Natural killer cell treated with Interleukin-12 subunit alpha and Interleukin-12 subunit beta and Interleukin-15 and Interleukin-18, amount 100 ng/mL, for 72 hours (primary cell): ENCODE results near the gene B9D1. TPM values are rescaled to one million over a fixed set of nuclear protein-coding genes. Genes with fewer than 3 reads are reported as not detected.

Experiments used
- ATAC-seq, 2 donors: fragments of 150-1000 bp; cut with Tn5 transposase in 1 of 2; sonication (Bioruptor Pico), chemical (Tn5 transposase) in 1 of 2; 2 replicates each; pipeline ENCODE4 v1.10.0; 2021
- DNase-seq: peaks from one replicate; pipeline ENCODE4 v3.0.0; 2022; ENCODE audit warnings: low spot score
- H3K27ac Mint-ChIP-seq, 2 donors: 1 replicate in 1 of 2; 2 replicates in 1 of 2; pipeline ENCODE4 v1.8.0; 2022; ENCODE audit warnings: mixed read lengths in 2 of 2, mild to moderate bottlenecking in 1 of 2, moderate library complexity in 1 of 2
- H3K27me3 Mint-ChIP-seq, 2 donors: 1 replicate in 1 of 2; 2 replicates in 1 of 2; pipeline ENCODE4 v1.8.0; 2022; ENCODE audit warnings: mixed read lengths in 2 of 2
- H3K36me3 Mint-ChIP-seq: one replicate; pipeline ENCODE4 v1.8.0; 2022; ENCODE audit warnings: mixed read lengths
- H3K4me1 Mint-ChIP-seq, 2 donors: 1 replicate in 1 of 2; 2 replicates in 1 of 2; pipeline ENCODE4 v1.8.0; 2022; ENCODE audit warnings: low read depth in 2 of 2, mixed read lengths in 2 of 2, mild to moderate bottlenecking in 1 of 2
- H3K4me3 Mint-ChIP-seq: one replicate; pipeline ENCODE4 v1.8.0; 2022; ENCODE audit warnings: mixed read lengths
- H3K9me3 Mint-ChIP-seq: 2 replicates; pipeline ENCODE4 v1.8.0; 2022; ENCODE audit warnings: mixed read lengths
- total RNA-seq, 2 donors: library from RNA; stranded (reverse); gene quantifications; one replicate each; pipeline ENCODE4 v1.2.3, GENCODE V29; 2022

Gene B9D1
- total RNA-seq, 2 donors from 2014 or later = 2.2 to 4.9 TPM

DNA sequence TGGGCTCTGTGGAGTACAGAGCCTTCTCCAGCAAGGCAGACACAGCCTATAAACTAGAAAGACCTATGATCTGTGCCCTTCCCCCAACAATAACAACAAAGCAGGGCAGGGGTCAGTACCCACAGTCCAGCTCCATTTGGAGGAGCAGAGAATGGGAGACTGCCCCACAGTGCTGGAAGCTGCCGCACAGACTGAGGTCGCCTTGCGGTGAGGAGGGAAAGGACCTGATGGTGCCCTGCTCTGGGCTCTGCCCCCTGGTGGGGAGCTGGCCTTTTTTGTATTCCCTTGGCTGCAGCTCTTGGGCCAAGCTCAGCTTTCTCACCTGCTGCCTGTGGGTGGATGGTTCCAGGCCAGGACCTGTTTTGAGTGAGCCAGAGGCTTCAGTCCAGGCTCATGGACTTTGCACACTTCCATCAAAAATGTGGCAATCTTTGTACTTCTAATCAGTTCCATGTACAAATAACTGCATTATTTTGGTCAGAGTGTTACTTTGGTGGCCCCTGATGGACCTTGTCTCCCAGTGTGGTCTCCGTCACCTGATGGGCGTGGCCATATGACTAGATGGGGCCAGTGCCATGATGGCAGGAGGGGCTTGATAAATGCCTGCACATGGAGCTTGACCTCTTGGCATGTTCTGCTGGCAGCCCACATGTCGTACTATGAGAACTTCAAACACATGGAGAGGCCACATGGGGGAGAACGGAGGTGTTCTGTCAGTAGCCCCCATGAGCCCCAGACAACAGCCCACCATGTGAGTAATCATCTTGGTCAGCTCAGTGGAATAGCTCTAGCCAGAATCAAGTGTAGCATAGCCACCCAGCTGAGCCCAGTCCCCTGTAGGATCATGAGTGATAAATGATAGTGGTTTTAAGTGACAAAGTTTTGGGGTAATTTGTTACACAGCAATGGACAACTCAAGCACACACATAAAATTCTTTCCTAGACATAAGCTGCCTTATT lies 24.2 kb downstream of the B9D1 start:
- peak; percentile 79 for ATAC-seq
- H3K27ac Mint-ChIP-seq = no peak overlapping the region
- H3K9me3 Mint-ChIP-seq = no peaks in the 10 kb centered on the region

GRCh38 chr17:19337712-19338023 lies 24.9 kb downstream of the B9D1 start:
- Mint-ChIP-seq H3K36me3 (no peaks in the 10 kb centered on the region), H3K27me3 (peaks cover 11 to 16% of the 10 kb centered on the region in 2 donors), H3K4me3 (no peak overlapping the region), H3K27ac (no peak overlapping the region), H3K4me1 (peaks cover 3 to 4% of the 10 kb centered on the region in 2 donors), H3K9me3 (no peaks in the 10 kb centered on the region)
- peak in 1 of 2 donors; percentile 4 for ATAC-seq
- DNase-seq = no peak

More for the DNA sequence above, 24.2 kb downstream of the B9D1 start:
- DNase-seq = peak; percentile 71
- no peak overlapping the region for H3K4me3 Mint-ChIP-seq
- peaks cover 11 to 14% of the 10 kb centered on the region in 2 donors for H3K27me3 Mint-ChIP-seq
- peaks cover 3 to 4% of the 10 kb centered on the region in 2 donors for H3K4me1 Mint-ChIP-seq
- H3K36me3 Mint-ChIP-seq = no peaks in the 10 kb centered on the region

DNA sequence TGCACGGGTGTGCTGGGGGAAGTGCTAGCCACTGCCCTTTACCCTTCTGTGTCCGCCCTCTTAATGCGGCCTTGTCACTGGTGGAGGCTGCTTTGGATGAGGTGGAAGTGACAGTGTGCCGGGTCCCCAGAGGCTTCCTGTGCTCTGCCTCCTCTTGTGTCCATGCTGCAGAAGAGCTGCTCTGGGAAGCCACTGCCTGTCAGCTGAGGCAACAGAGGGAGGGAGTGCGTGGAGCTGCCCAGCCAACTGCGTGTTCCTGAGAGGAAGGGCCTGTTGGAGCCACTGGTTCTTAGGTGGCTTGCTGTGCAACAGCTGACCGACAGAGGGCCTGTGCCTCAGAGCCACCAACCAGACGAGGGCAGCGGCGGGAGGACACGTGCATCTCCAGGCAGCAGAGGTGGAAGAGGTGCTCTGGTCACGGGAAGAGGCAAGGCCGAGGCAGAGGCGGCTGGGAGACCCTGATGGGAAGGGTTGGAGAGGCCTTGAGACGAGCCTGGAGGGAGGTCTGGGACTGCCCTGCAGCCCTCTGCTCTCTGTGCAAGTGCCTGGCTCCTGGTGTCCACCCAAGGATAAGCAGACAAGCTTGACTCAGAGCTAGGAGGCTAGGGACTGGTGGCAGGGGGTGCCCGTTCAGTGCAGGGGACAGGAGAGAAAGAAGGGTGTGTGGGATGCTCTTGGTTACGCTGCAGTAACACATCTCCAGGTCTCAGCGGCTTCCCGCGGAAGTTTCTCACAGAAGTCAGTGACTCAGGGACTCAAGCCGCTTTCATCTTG lies 25.4 kb downstream of the B9D1 start:
- H3K27me3 Mint-ChIP-seq = peaks cover 9 to 18% of the 10 kb centered on the region in 2 donors
- H3K4me1 Mint-ChIP-seq = peaks cover 3 to 4% of the 10 kb centered on the region in 2 donors
- ATAC-seq (no peak), DNase-seq (no peak)
- no peaks in the 10 kb centered on the region for H3K9me3 Mint-ChIP-seq
- no peaks in the 10 kb centered on the region for H3K36me3 Mint-ChIP-seq
- H3K27ac Mint-ChIP-seq = no peak overlapping the region
- no peak overlapping the region for H3K4me3 Mint-ChIP-seq

DNA sequence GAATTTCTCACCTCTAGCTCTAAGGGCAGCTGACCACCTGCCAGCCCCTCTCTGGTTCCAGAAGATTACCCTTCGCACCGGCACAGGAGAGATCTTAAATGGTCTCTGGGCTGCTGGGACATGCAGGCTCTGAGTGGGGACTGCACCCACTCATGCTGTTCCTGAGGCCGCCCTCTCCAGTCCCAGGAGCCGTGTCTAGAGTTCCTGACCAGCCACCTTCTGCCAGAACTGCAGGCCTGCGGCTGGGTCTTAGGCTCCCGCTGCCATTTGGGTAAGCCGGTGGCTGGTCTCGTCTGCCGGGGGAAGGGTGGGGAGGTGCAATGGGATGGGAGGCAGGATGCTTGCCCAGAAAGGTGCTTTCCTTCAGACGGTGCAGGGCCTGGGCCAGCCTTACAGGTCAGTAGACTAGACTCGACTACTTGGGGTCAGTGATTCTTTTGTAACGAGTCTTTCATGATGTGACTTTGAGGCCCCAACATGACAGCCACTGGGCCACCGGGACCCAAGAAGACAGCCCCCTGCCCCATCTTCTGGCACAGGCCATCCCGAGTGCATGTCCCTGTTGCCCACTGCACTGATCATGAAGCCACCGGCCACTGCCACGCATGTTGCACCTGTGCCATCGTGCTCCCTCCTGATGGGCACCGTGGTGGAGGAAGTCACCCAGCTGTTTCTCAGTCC lies 26.4 kb downstream of the B9D1 start:
- Mint-ChIP-seq H3K9me3 (no peaks in the 10 kb centered on the region), H3K36me3 (no peaks in the 10 kb centered on the region), H3K27ac (no peak overlapping the region), H3K27me3 (peaks cover 0 to 9% of the 10 kb centered on the region in 2 donors), H3K4me1 (no peaks in the 10 kb centered on the region), H3K4me3 (no peak overlapping the region)
- ATAC-seq = no peak
- no peak for DNase-seq

GRCh38 chr17:19334331-19334730 lies 28.2 kb downstream of the B9D1 start:
- H3K36me3 Mint-ChIP-seq = no peaks in the 10 kb centered on the region
- no peak overlapping the region for H3K27ac Mint-ChIP-seq
- no peaks in the 10 kb centered on the region for H3K9me3 Mint-ChIP-seq
- ATAC-seq (no peak), DNase-seq (no peak)
- H3K4me3 Mint-ChIP-seq = no peak overlapping the region
- no peaks in the 10 kb centered on the region for H3K4me1 Mint-ChIP-seq
- H3K27me3 Mint-ChIP-seq = peaks cover 0 to 9% of the 10 kb centered on the region in 2 donors

DNA sequence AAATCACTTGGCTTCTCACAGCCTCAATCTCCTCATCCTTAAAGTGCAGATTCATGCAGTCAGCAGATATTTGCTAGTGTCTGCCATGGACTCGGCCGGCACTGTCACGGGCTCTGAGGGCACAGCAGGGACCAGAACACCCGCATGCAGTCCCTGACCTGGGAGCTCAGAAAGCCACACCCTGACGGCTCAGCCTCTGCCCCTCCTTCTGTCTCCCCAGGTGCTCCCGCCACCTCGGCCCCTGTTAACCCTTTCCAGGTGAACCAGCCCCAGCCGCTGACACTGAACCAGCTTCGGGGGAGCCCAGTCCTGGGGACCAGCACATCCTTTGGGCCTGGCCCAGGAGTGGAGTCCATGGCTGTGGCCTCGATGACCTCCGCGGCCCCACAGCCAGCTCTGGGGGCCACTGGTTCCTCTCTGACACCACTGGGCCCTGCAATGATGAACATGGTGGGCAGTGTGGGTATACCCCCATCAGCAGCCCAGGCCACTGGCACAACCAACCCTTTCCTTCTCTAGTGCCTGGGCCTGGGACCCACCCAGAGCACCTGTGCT lies 28.7 kb downstream of the B9D1 start:
- Mint-ChIP-seq H3K4me1 (no peaks in the 10 kb centered on the region), H3K36me3 (no peaks in the 10 kb centered on the region), H3K9me3 (no peaks in the 10 kb centered on the region), H3K27ac (no peak overlapping the region), H3K27me3 (peaks cover 0 to 9% of the 10 kb centered on the region in 2 donors), H3K4me3 (no peak overlapping the region)
- ATAC-seq (no peak), DNase-seq (no peak)

GRCh38 chr17:19333132-19333440 lies 29.4 kb downstream of the B9D1 start:
- no peaks in the 10 kb centered on the region for H3K4me1 Mint-ChIP-seq
- DNase-seq = no peak
- ATAC-seq = no peak
- no peak overlapping the region for H3K4me3 Mint-ChIP-seq
- no peak overlapping the region for H3K27ac Mint-ChIP-seq
- H3K9me3 Mint-ChIP-seq = no peaks in the 10 kb centered on the region
- H3K27me3 Mint-ChIP-seq = peaks cover 0 to 9% of the 10 kb centered on the region in 2 donors
- H3K36me3 Mint-ChIP-seq = no peaks in the 10 kb centered on the region

GRCh38 chr17:19332371-19333131 lies 30.0 kb downstream of the B9D1 start:
- Mint-ChIP-seq H3K9me3 (no peaks in the 10 kb centered on the region), H3K4me1 (no peaks in the 10 kb centered on the region), H3K36me3 (no peaks in the 10 kb centered on the region), H3K27ac (no peak overlapping the region), H3K4me3 (no peak overlapping the region), H3K27me3 (peaks cover 0 to 9% of the 10 kb centered on the region in 2 donors)
- no peak for DNase-seq
- ATAC-seq = peak in 1 of 2 donors; percentile 26

GRCh38 chr17:19331543-19332245 lies 30.8 kb downstream of the B9D1 start:
- ATAC-seq (no peak), DNase-seq (no peak)
- Mint-ChIP-seq H3K36me3 (no peaks in the 10 kb centered on the region), H3K27ac (no peak overlapping the region), H3K4me1 (no peaks in the 10 kb centered on the region), H3K27me3 (peaks cover 0 to 6% of the 10 kb centered on the region in 2 donors), H3K4me3 (no peak overlapping the region), H3K9me3 (no peaks in the 10 kb centered on the region)

DNA sequence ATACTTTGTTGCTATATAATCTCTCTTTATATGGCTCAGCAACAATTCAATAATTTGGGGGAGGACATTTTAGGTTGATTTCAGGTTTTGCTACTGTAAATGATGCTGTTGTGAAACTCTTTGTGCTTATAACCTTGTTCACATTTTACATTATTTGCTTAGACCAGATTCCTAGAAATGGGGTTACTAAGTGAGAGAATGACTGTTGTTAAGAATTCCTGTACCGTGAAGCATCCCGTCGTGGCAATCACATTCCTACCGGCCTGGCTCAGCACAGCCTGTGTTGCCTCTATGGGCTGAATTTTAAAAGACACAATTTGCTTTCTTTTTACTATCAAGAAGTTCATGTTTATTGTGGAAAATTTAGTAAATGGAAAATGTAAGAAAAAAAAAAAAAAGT lies 31.4 kb downstream of the B9D1 start:
- Mint-ChIP-seq H3K27me3 (peaks cover 0 to 6% of the 10 kb centered on the region in 2 donors), H3K36me3 (no peaks in the 10 kb centered on the region), H3K4me3 (no peak overlapping the region), H3K9me3 (no peaks in the 10 kb centered on the region), H3K27ac (no peak overlapping the region), H3K4me1 (no peaks in the 10 kb centered on the region)
- ATAC-seq (no peak), DNase-seq (no peak)

GRCh38 chr17:19330271-19330670 lies 32.3 kb downstream of the B9D1 start:
- Mint-ChIP-seq H3K4me1 (no peaks in the 10 kb centered on the region), H3K27ac (no peak overlapping the region)

DNA sequence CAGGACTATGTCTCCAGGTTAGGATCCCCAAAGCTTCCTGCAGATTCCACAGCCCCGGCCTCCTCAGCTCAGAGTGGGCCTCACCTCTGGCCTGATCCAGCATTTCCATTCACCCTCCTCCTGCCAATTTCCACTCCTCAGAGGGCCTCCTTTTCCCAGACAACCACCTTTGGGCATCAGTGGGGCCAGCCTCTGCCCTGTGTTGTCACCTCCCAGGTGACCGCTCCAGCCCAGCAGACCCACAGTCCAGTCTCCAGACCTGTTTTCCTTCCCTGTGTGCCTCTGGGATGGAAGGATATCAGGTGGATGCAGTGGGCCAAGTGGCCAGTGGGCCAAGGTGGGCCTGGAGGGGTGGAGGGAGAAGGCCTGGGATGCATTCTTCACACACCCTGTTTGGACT lies 32.7 kb downstream of the B9D1 start:
- Mint-ChIP-seq H3K27ac (no peak overlapping the region), H3K27me3 (peaks cover 0 to 4% of the 10 kb centered on the region in 2 donors), H3K4me3 (no peak overlapping the region), H3K9me3 (no peaks in the 10 kb centered on the region), H3K4me1 (no peaks in the 10 kb centered on the region), H3K36me3 (peaks cover 7% of the 10 kb centered on the region)
- DNase-seq (no peak), ATAC-seq (no peak)

More at GRCh38 chr17:19330271-19330670, 32.3 kb downstream of the B9D1 start:
- H3K36me3 Mint-ChIP-seq = peaks cover 4% of the 10 kb centered on the region
- DNase-seq = no peak
- ATAC-seq = no peak
- no peaks in the 10 kb centered on the region for H3K9me3 Mint-ChIP-seq
- H3K27me3 Mint-ChIP-seq = peaks cover 0 to 4% of the 10 kb centered on the region in 2 donors
- H3K4me3 Mint-ChIP-seq = no peak overlapping the region
